HepG2 (cell line): ENCODE results near the gene HCK. TPM values are rescaled to one million over a fixed set of nuclear protein-coding genes. Genes with fewer than 3 reads are reported as not detected.

Experiments used
- DPF2 ChIP-seq: sonication (generic); formaldehyde crosslinking; IDR thresholded peaks from 2 replicates; pipeline ENCODE4 v1.4.0; 2020; ENCODE audit warnings: mild to moderate bottlenecking, low read depth, missing genetic modification reagents, borderline replicate concordance
- FOXA1 ChIP-seq, 2 experiments: fragments of 450-650 bp in 1 of 2; sonication (generic) in 1 of 2; formaldehyde crosslinking in 1 of 2; IDR thresholded peaks; 2 replicates each; pipeline versions ENCODE4 v1.4.0 to v1.6.1; 2016 to 2020; ENCODE audit warnings: missing genetic modification reagents in 1 of 2
- MEIS2 ChIP-seq: sonication (generic); formaldehyde crosslinking; IDR thresholded peaks from 2 replicates; pipeline ENCODE4 v1.9.0; 2021; ENCODE audit warnings: mild to moderate bottlenecking, missing genetic modification reagents
- NFIB ChIP-seq: sonication (generic); formaldehyde crosslinking; IDR thresholded peaks from 2 replicates; pipeline ENCODE4 v1.9.0; 2021; ENCODE audit warnings: missing genetic modification reagents, mild to moderate bottlenecking, borderline replicate concordance
- NFYC ChIP-seq: IDR thresholded peaks from 2 replicates; pipeline ENCODE4 v1.6.1; 2016; ENCODE audit warnings: missing genetic modification reagents, missing compliant biosample characterization
- SATB2 ChIP-seq: sonication (generic); formaldehyde crosslinking; IDR thresholded peaks from 2 replicates; pipeline ENCODE4 v1.5.0; 2020; ENCODE audit warnings: missing genetic modification reagents
- SP5 ChIP-seq: IDR thresholded peaks from 2 replicates; pipeline ENCODE4 v1.6.1; 2016; ENCODE audit warnings: low read depth, borderline replicate concordance
- THAP11 ChIP-seq: IDR thresholded peaks from 2 replicates; pipeline ENCODE4 v1.6.1; 2016; ENCODE audit warnings: missing biosample characterization, missing genetic modification reagents
- ZBTB40 ChIP-seq, 2 experiments: fragments of 450-650 bp in 1 of 2; sonication (generic) in 1 of 2; formaldehyde crosslinking in 1 of 2; IDR thresholded peaks; 2 replicates each; pipeline versions ENCODE4 v1.6.1 to v1.8.0; 2016 to 2022; ENCODE audit warnings: antibody characterized with exemption in 1 of 2, mild to moderate bottlenecking in 1 of 2, missing genetic modification reagents in 1 of 2
- ZFX ChIP-seq: sonication (generic); formaldehyde crosslinking; IDR thresholded peaks from 2 replicates; pipeline ENCODE4 v1.4.0; 2020; ENCODE audit warnings: mild to moderate bottlenecking, low read depth, missing genetic modification reagents, moderate library complexity
- ZNF225 ChIP-seq: sonication (generic); formaldehyde crosslinking; IDR thresholded peaks from 2 replicates; pipeline ENCODE4 v1.4.0; 2020; ENCODE audit warnings: mild to moderate bottlenecking, missing genetic modification reagents
- ZNF33A ChIP-seq: sonication (generic); formaldehyde crosslinking; IDR thresholded peaks from 2 replicates; pipeline ENCODE4 v1.5.1; 2020; ENCODE audit warnings: missing genetic modification reagents, mild to moderate bottlenecking, moderate library complexity, borderline replicate concordance
- ZNF367 ChIP-seq: sonication (generic); formaldehyde crosslinking; IDR thresholded peaks from 2 replicates; pipeline ENCODE4 v1.4.0; 2020; ENCODE audit warnings: missing genetic modification reagents, borderline replicate concordance
- ZNF44 ChIP-seq: sonication (generic); formaldehyde crosslinking; IDR thresholded peaks from 2 replicates; pipeline ENCODE4 v1.5.1; 2020; ENCODE audit warnings: mild to moderate bottlenecking, missing genetic modification reagents
- ZNF547 ChIP-seq: sonication (generic); formaldehyde crosslinking; IDR thresholded peaks from 2 replicates; pipeline ENCODE4 v1.5.1; 2020; ENCODE audit warnings: mild to moderate bottlenecking, missing genetic modification reagents
- ZNF720 ChIP-seq: sonication (generic); formaldehyde crosslinking; IDR thresholded peaks from 2 replicates; pipeline ENCODE4 v1.4.0; 2020; ENCODE audit warnings: missing genetic modification reagents
- polyA plus RNA-seq, 8 experiments: library from polyadenylated mRNA; depleted of rRNA in 3 of 8; stranded (reverse) in 7 of 8; unstranded in 1 of 8; fragments of >200 nt; fragmentation: Illumina TruSeq in 4 of 8; extraction: Trizol in 4 of 8; gene quantifications; 2 replicates each; pipeline versions ENCODE4 v1.2.1 to v1.2.3, GENCODE V29; 2011 to 2016; ENCODE audit warnings: low read depth in 4 of 8, missing spikeins in 1 of 8, mixed read lengths in 1 of 8; ENCODE audit not compliant: insufficient read depth in 1 of 8
- total RNA-seq, 5 experiments: library from RNA; depleted of rRNA; stranded (reverse); fragments of >200 nt; fragmentation: Illumina TruSeq; extraction: Trizol; gene quantifications; 2 replicates each; pipeline ENCODE4 v1.2.3, GENCODE V29; 2016; ENCODE audit warnings: low read depth in 1 of 5
- TF ChIP-seq, protein P1 (sequence below): sonication (generic); formaldehyde crosslinking; IDR thresholded peaks from 2 replicates; pipeline ENCODE4 v1.4.0; 2020; ENCODE audit warnings: low read depth, missing genetic modification reagents

The HCK gene
- total and polyA plus RNA-seq, 2 of the 13 experiments (the other 11 are each of a cell fraction or from before 2014, with no cell fraction given) = 0.04 TPM; not detected in 1

GRCh38 chr20:32079655-32080109, 27.6 kb downstream of the HCK start (continued):
- TF ChIP-seq ZBTB40 (IDR thresholded peaks at IDR 0.05) = no peak
- TF ChIP-seq ZBTB40 (CRISPR knock-in tag; IDR thresholded peaks at IDR 0.05) = 0 out of 2 replicates have a peak, but pooled peaks have one; percentile 44
- no peak; the same call in 1 of the 2 replicates for TF ChIP-seq ZNF225
- 0 out of 2 replicates have a peak, but pooled peaks have one; percentile 37 for TF ChIP-seq THAP11 (CRISPR knock-in tag)
- no peak for TF ChIP-seq SATB2 (CRISPR knock-in tag)
- TF ChIP-seq SP5 (CRISPR knock-in tag) = peak; percentile 59; the same call in 1 of the 2 replicates
- TF ChIP-seq ZNF367 (CRISPR knock-in tag) = no peak
- TF ChIP-seq ZNF44 (CRISPR knock-in tag) = no peak
- TF ChIP-seq ZNF33A (CRISPR knock-in tag) = 0 out of 2 replicates have a peak, but pooled peaks have one; percentile 60
- 0 out of 2 replicates have a peak, but pooled peaks have one; percentile 35 for TF ChIP-seq DPF2 (CRISPR knock-in tag)
- TF ChIP-seq ZNF720 (CRISPR knock-in tag) = no peak
- 0 out of 2 replicates have a peak, but pooled peaks have one; percentile 33 for TF ChIP-seq MEIS2
- TF ChIP-seq, protein P1, sequence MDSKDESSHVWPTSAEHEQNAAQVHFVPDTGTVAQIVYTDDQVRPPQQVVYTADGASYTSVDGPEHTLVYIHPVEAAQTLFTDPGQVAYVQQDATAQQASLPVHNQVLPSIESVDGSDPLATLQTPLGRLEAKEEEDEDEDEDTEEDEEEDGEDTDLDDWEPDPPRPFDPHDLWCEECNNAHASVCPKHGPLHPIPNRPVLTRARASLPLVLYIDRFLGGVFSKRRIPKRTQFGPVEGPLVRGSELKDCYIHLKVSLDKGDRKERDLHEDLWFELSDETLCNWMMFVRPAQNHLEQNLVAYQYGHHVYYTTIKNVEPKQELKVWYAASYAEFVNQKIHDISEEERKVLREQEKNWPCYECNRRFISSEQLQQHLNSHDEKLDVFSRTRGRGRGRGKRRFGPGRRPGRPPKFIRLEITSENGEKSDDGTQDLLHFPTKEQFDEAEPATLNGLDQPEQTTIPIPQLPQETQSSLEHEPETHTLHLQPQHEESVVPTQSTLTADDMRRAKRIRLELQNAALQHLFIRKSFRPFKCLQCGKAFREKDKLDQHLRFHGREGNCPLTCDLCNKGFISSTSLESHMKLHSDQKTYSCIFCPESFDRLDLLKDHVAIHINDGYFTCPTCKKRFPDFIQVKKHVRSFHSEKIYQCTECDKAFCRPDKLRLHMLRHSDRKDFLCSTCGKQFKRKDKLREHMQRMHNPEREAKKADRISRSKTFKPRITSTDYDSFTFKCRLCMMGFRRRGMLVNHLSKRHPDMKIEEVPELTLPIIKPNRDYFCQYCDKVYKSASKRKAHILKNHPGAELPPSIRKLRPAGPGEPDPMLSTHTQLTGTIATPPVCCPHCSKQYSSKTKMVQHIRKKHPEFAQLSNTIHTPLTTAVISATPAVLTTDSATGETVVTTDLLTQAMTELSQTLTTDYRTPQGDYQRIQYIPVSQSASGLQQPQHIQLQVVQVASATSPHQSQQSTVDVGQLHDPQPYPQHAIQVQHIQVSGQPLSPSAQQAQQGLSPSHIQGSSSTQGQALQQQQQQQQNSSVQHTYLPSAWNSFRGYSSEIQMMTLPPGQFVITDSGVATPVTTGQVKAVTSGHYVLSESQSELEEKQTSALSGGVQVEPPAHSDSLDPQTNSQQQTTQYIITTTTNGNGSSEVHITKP (CRISPR knock-in tag) = 0 out of 2 replicates have a peak, but pooled peaks have one; percentile 20
- TF ChIP-seq ZNF547 (CRISPR knock-in tag) = peak; percentile 57; the same call in 1 of the 2 replicates
- TF ChIP-seq ZFX = peak; percentile 53; the same call in 1 of the 2 replicates
- TF ChIP-seq NFYC (CRISPR knock-in tag) = no peak
- TF ChIP-seq NFIB (CRISPR knock-in tag) = no peak
- TF ChIP-seq FOXA1 (IDR thresholded peaks at IDR 0.05) = no peak
- TF ChIP-seq FOXA1 (CRISPR knock-in tag; IDR thresholded peaks at IDR 0.05) = peak; percentile 29; the same call in 1 of the 2 replicates
